ENCODE data around the gene HYPK. TPM values are rescaled to one million over a fixed set of nuclear protein-coding genes. Genes with fewer than 3 reads are reported as not detected.

HYPK gene
- total RNA-seq, 6 experiments from 2014 or later: 6.1 to 17.4 (median 9.1) TPM

GRCh38 chr15:43845421-43845820 is 45.0 kb downstream of the HYPK start:
- Histone ChIP-seq H3K4me3 (no peak overlapping the region), H3K27me3 (no peaks in the 10 kb centered on the region), H3K27ac (no peak overlapping the region), H3K4me1 (no peaks in the 10 kb centered on the region), H3K9me3 (no peaks in the 10 kb centered on the region), H3K36me3 (no peaks in the 10 kb centered on the region)
- no peak for DNase-seq
- no peak for ATAC-seq
- intact Hi-C loops (cut with DNase I): no loop called here
- TF ChIP-seq CTCF (IDR thresholded peaks at IDR 0.05) (no peak), POLR2A (IDR thresholded peaks at IDR 0.05) (no peak)

- Histone ChIP-seq H3K27ac (no peak overlapping the region), H3K4me1 (no peaks in the 10 kb centered on the region), H3K9me3 (no peaks in the 10 kb centered on the region), H3K27me3 (no peaks in the 10 kb centered on the region), H3K36me3 (no peaks in the 10 kb centered on the region), H3K4me3 (no peak overlapping the region)
- 98% methylated on average over 3 of the region's 3 CpGs for WGBS (ENCODE audit: insufficient coverage, low coverage, low lambda C conversion rate, missing lambda C conversion rate)
- ATAC-seq: no peak
- TF ChIP-seq POLR2A (IDR thresholded peaks at IDR 0.05) (no peak), CTCF (IDR thresholded peaks at IDR 0.05) (no peak)
- no peak for DNase-seq
- intact Hi-C loops (cut with DNase I): no loop called here
Measured at GRCh38 chr15:43851251-43851650, 50.9 kb downstream of the HYPK start.

GRCh38 chr15:43852607-43853006 is 52.2 kb downstream of the HYPK start:
- WGBS (ENCODE audit: insufficient coverage, low coverage, low lambda C conversion rate, missing lambda C conversion rate): 98% methylated on average over 4 of the region's 4 CpGs
- Histone ChIP-seq H3K4me3 (no peak overlapping the region), H3K4me1 (no peaks in the 10 kb centered on the region), H3K9me3 (no peaks in the 10 kb centered on the region), H3K27ac (no peak overlapping the region), H3K27me3 (no peaks in the 10 kb centered on the region), H3K36me3 (no peaks in the 10 kb centered on the region)
- intact Hi-C loops (cut with DNase I): no loop called here
- no peak for DNase-seq
- no peak for TF ChIP-seq POLR2A (IDR thresholded peaks at IDR 0.05)
- no peak for TF ChIP-seq CTCF (IDR thresholded peaks at IDR 0.05)
- no peak for ATAC-seq

MicroRNAs within 50 kb of the gene (microRNA counts, 767-probe panel; counts per million panel counts)
- microRNA hsa-miR-1282: 237 counts per million

Small RNAs within 50 kb of the gene (microRNA-seq; reads per million reads assigned to microRNA genes)
- 0 to 0.64 reads per million in 2 donors for gene MIR1282

Small RNAs within 50 kb of the gene (small RNA-seq; reads per million reads assigned to genes)
- gene MIR1282: 0 reads per million in 2 experiments

Other genes starting within 250 kb of the HYPK start
- gene PPIP5K1, start 210.4 kb upstream of the HYPK start, total RNA-seq: 10 to 100 TPM; 11.6 to 23.2 (median 16.5) TPM
- gene CKMT1B, start 206.6 kb upstream of the HYPK start, total RNA-seq: not detected
- 1 to 10 TPM in 2 of 6 experiments, under 1 TPM in 3, not detected in 1; 0.11 to 1.4 (median 0.83) TPM for gene STRC, start 181.8 kb upstream of the HYPK start, total RNA-seq
- gene CATSPER2, start 151.8 kb upstream of the HYPK start, total RNA-seq: 1 to 10 TPM in 4 of 6 experiments, under 1 TPM in 2; 0.74 to 3.2 (median 1.9) TPM
- 1 to 10 TPM in 2 of 6 experiments, not detected in 4; 1.2 to 1.3 TPM for gene CKMT1A, start 106.7 kb upstream of the HYPK start, total RNA-seq
- 100 to 1,000 TPM; 203 to 511 (median 317) TPM for gene PDIA3, start 54.2 kb upstream of the HYPK start, total RNA-seq
- gene ELL3, start 23.6 kb upstream of the HYPK start, total RNA-seq: 1 to 10 TPM in 5 of 6 experiments, under 1 TPM in 1; 0.39 to 2.0 (median 1.7) TPM
- gene SERF2, start 8.3 kb upstream of the HYPK start, total RNA-seq: 100 to 1,000 TPM; 454 to 694 (median 611) TPM
- under 1 TPM in 2 of 6 experiments, not detected in 4; 0.22 to 0.26 TPM for gene SERINC4, start 379 bp upstream of the HYPK start, total RNA-seq
- 10 to 100 TPM in 2 of 6 experiments, 1 to 10 TPM in 4; 6.7 to 11.9 (median 8.1) TPM for gene MFAP1, start 24.1 kb downstream of the HYPK start, total RNA-seq
- 1 to 10 TPM in 3 of 6 experiments, under 1 TPM in 3; 0.46 to 5.5 (median 1.1) TPM for gene WDR76, start 26.4 kb downstream of the HYPK start, total RNA-seq